ENCODE results near the gene CEACAM7.

Gene CEACAM7

GRCh38 chr19:41706741-41707501 lies 18.9 kb upstream of the CEACAM7 start (continued):
- TF ChIP-seq ZBTB6 (tag by site-specific recombination; IDR thresholded peaks at IDR 0.05) (no peak), ZNF513 (tag by site-specific recombination; IDR thresholded peaks at IDR 0.05) (no peak), ZNF585B (tag by site-specific recombination; IDR thresholded peaks at IDR 0.05) (no peak), ATF2 (tag by site-specific recombination; IDR thresholded peaks at IDR 0.05; ENCODE audit: low read depth) (no peak), ZNF658 (tag by site-specific recombination; IDR thresholded peaks at IDR 0.05) (no peak), ZNF2 (tag by site-specific recombination; IDR thresholded peaks at IDR 0.05) (peak; percentile 90; the same call in 1 of the 2 replicates), ZNF488 (tag by site-specific recombination; IDR thresholded peaks at IDR 0.05) (no peak), ZNF202 (tag by site-specific recombination; IDR thresholded peaks at IDR 0.05; ENCODE audit: borderline replicate concordance) (no peak), ZFP41 (tag by site-specific recombination; IDR thresholded peaks at IDR 0.05; ENCODE audit: borderline replicate concordance) (no peak), ZBTB44 (tag by site-specific recombination; IDR thresholded peaks at IDR 0.05) (no peak), RBAK (tag by site-specific recombination; IDR thresholded peaks at IDR 0.05) (no peak), ZNF362 (tag by site-specific recombination; IDR thresholded peaks at IDR 0.05) (no peak), ZNF792 (tag by site-specific recombination; IDR thresholded peaks at IDR 0.05) (peak; percentile 36; the same call in 1 of the 2 replicates), ZNF391 (tag by site-specific recombination; IDR thresholded peaks at IDR 0.05; ENCODE audit: borderline replicate concordance, low read depth) (peak; percentile 82; the same call in 1 of the 2 replicates), ZNF169 (tag by site-specific recombination; IDR thresholded peaks at IDR 0.05) (no peak), ZSCAN16 (tag by site-specific recombination; IDR thresholded peaks at IDR 0.05) (no peak), ZNF558 (tag by site-specific recombination; IDR thresholded peaks at IDR 0.05) (no peak), ZNF449 (tag by site-specific recombination; IDR thresholded peaks at IDR 0.05) (no peak), ZBTB17 (tag by site-specific recombination; IDR thresholded peaks at IDR 0.05) (peak; percentile 76), ZNF148 (tag by site-specific recombination; IDR thresholded peaks at IDR 0.05; ENCODE audit: borderline replicate concordance) (peak; percentile 36; the same call in 1 of the 2 replicates), ZNF623 (tag by site-specific recombination; IDR thresholded peaks at IDR 0.05) (no peak), ZNF354C (tag by site-specific recombination; IDR thresholded peaks at IDR 0.05; ENCODE audit: borderline replicate concordance, low read depth) (no peak), ZNF548 (tag by site-specific recombination; IDR thresholded peaks at IDR 0.05) (no peak), WT1 (tag by site-specific recombination; IDR thresholded peaks at IDR 0.05) (peak; percentile 26; the same call in 1 of the 2 replicates), ZNF26 (tag by site-specific recombination; IDR thresholded peaks at IDR 0.05) (no peak)
